Transverse colon (tissue), 4 donors: Measurements from ENCODE around the gene FOXN4. TPM values are rescaled to one million over a fixed set of nuclear protein-coding genes. Genes with fewer than 3 reads are reported as not detected.
A peak's percentile ranks its signal among the peaks of the same experiment; 100 is the strongest.

ENCODE experiments used
- DNase-seq: peaks from one replicate; pipeline ENCODE4 v3.0.0-alpha.2; 2019
- H3K27ac ChIP-seq, 4 donors: fragments of 200-600 bp; sonication (generic); 2 replicates each; pipeline ENCODE4 v1.5.1; 2016 to 2018; ENCODE audit warnings: inconsistent platforms in 4 of 4
- H3K27me3 ChIP-seq: fragments of 200-600 bp; sonication (generic); 2 replicates; pipeline ENCODE4 v1.5.1; 2017; ENCODE audit warnings: inconsistent platforms
- H3K36me3 ChIP-seq, 4 donors: fragments of 200-600 bp; sonication (generic); 2 replicates each; pipeline ENCODE4 v1.5.1; 2017 to 2019; ENCODE audit warnings: inconsistent platforms in 4 of 4
- H3K4me1 ChIP-seq, 4 donors: fragments of 200-600 bp; sonication (generic); 2 replicates each; pipeline ENCODE4 v1.5.1; 2017 to 2020; ENCODE audit warnings: inconsistent platforms in 4 of 4
- H3K4me3 ChIP-seq, 4 donors: fragments of 200-600 bp; sonication (generic); 1 replicate in 1 of 4; 2 replicates in 3 of 4; pipeline versions ENCODE4 v1.5.1 to v1.6.1; 2017 to 2019; ENCODE audit warnings: inconsistent platforms in 4 of 4
- H3K9me3 ChIP-seq, 2 donors: fragments of 200-600 bp; sonication (generic); 2 replicates each; pipeline ENCODE4 v1.5.1; 2017 to 2019; ENCODE audit warnings: inconsistent platforms in 2 of 2
- EP300 ChIP-seq: sonication (generic); formaldehyde crosslinking; IDR thresholded peaks from one replicate; pipeline ENCODE4 v1.6.1; 2017; ENCODE audit warnings: antibody characterized with exemption, low read depth
- POLR2A ChIP-seq: fragments of 450-650 bp; IDR thresholded peaks from one replicate; pipeline ENCODE4 v1.6.1; 2016; ENCODE audit warnings: antibody characterized with exemption, mild to moderate bottlenecking, moderate library complexity
- POLR2AphosphoS5 ChIP-seq, 3 donors: sonication (generic); formaldehyde crosslinking; IDR thresholded peaks; one replicate each; pipeline ENCODE4 v1.6.1; 2016; ENCODE audit warnings: antibody characterized with exemption in 3 of 3
- WGBS, 2 donors: methylation state at CpG; one replicate each; pipeline ENCODE4 v1.1.5; 2018; ENCODE audit warnings: low coverage in 1 of 2; 5-methylcytosine and 5-hydroxymethylcytosine counted together
- in situ Hi-C, 4 donors: fragments of 200-750 bp; cut with MboI; loops; one replicate each; pipeline versions ENCODE4 v1.15.0 to v1.15.1; 2017; ENCODE audit warnings: low sequenced_read_pairs in 3 of 4, low pct_ligation_motif_present in 1 of 4, low pct_unique_long_range_greater_than_20kb in 1 of 4
- intact Hi-C: fragments of 100-400 bp; cut with DNase I; formaldehyde crosslinking; loops from one replicate; pipeline ENCODE4 v1.15.1; 2023; ENCODE audit warnings: low total_unique reads
- total RNA-seq, 4 donors: library from RNA; depleted of rRNA; stranded (reverse); fragments of >200 nt; gene quantifications; one replicate each; pipeline ENCODE4 v1.1.0, GENCODE V29; 2016
- TF ChIP-seq, protein P1 (sequence below), 5 experiments: fragments of 200-600 bp in 3 of 5; fragments of 450-650 bp in 2 of 5; sonication (generic) in 3 of 5; IDR thresholded peaks; 1 replicate in 2 of 5; 2 replicates in 3 of 5; pipeline ENCODE4 v1.5.1; 2016 to 2017; ENCODE audit warnings: antibody characterized with exemption in 5 of 5, inconsistent platforms in 3 of 5, mild to moderate bottlenecking in 2 of 5, moderate library complexity in 1 of 5

The FOXN4 gene
- total RNA-seq, 4 donors from 2014 or later, result not detected

- no peak for DNase-seq
- H3K4me3 ChIP-seq, result no peak overlapping the region
- TF ChIP-seq POLR2AphosphoS5 (IDR thresholded peaks at IDR 0.05) (no peak), EP300 (no peak), POLR2A (no peak)
- TF ChIP-seq, protein P1, sequence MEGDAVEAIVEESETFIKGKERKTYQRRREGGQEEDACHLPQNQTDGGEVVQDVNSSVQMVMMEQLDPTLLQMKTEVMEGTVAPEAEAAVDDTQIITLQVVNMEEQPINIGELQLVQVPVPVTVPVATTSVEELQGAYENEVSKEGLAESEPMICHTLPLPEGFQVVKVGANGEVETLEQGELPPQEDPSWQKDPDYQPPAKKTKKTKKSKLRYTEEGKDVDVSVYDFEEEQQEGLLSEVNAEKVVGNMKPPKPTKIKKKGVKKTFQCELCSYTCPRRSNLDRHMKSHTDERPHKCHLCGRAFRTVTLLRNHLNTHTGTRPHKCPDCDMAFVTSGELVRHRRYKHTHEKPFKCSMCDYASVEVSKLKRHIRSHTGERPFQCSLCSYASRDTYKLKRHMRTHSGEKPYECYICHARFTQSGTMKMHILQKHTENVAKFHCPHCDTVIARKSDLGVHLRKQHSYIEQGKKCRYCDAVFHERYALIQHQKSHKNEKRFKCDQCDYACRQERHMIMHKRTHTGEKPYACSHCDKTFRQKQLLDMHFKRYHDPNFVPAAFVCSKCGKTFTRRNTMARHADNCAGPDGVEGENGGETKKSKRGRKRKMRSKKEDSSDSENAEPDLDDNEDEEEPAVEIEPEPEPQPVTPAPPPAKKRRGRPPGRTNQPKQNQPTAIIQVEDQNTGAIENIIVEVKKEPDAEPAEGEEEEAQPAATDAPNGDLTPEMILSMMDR (IDR thresholded peaks at IDR 0.05), result no peak
- in situ Hi-C loops, result no loop called here
- H3K9me3 ChIP-seq, result no peaks in the 10 kb centered on the region
- 82% methylated on average over 3 of the region's 3 CpGs; no CpG with 5 or more reads in 1 of the 2 donors for WGBS, 2 donors
- H3K27ac ChIP-seq, result no peak overlapping the region
- intact Hi-C loops, result no loop called here
- H3K27me3 ChIP-seq, result peaks cover 4% of the 10 kb centered on the region
- no peaks in the 10 kb centered on the region for H3K36me3 ChIP-seq
- H3K4me1 ChIP-seq, result peaks cover 8 to 14% (median 12%) of the 10 kb centered on the region in 4 donors
Measured at GRCh38 chr12:109293106-109293505, 16.0 kb downstream of the FOXN4 start.

GRCh38 chr12:109292342-109292711 lies 16.8 kb downstream of the FOXN4 start:
- H3K27me3 ChIP-seq, result peaks cover 4% of the 10 kb centered on the region
- in situ Hi-C loops, result no loop called here
- no peak overlapping the region for H3K4me3 ChIP-seq
- intact Hi-C loops, result no loop called here
- H3K27ac ChIP-seq, result peak overlapping the region in 2 of 4 donors; percentile 9 to 70
- DNase-seq, result no peak
- no peaks in the 10 kb centered on the region for H3K36me3 ChIP-seq
- TF ChIP-seq EP300 (no peak), POLR2A (no peak), POLR2AphosphoS5 (IDR thresholded peaks at IDR 0.05) (no peak)
- TF ChIP-seq, protein P1 (IDR thresholded peaks at IDR 0.05), result no peak
- no peaks in the 10 kb centered on the region for H3K9me3 ChIP-seq
- H3K4me1 ChIP-seq, result peaks cover 8 to 14% (median 12%) of the 10 kb centered on the region in 4 donors
- 70 to 82% methylated on average over 4 to 5 of the region's 5 CpGs for WGBS, 2 donors

GRCh38 chr12:109291521-109292341 lies 17.4 kb downstream of the FOXN4 start:
- DNase-seq, result peak; percentile 46
- peak overlapping the region in 3 of 4 donors; percentile 4 to 31 (median 13) for H3K4me3 ChIP-seq
- peaks cover 8 to 14% (median 12%) of the 10 kb centered on the region in 4 donors for H3K4me1 ChIP-seq
- H3K27ac ChIP-seq, result peak overlapping the region in 3 of 4 donors; percentile 9 to 70 (median 10)
- no peaks in the 10 kb centered on the region for H3K9me3 ChIP-seq
- TF ChIP-seq POLR2A (no peak), POLR2AphosphoS5 (IDR thresholded peaks at IDR 0.05) (no peak), EP300 (no peak)
- TF ChIP-seq, protein P1 (IDR thresholded peaks at IDR 0.05), result no peak
- H3K36me3 ChIP-seq, result no peaks in the 10 kb centered on the region
- intact Hi-C loops, result no loop called here
- H3K27me3 ChIP-seq, result peaks cover 4% of the 10 kb centered on the region
- WGBS, 2 donors, result 5 to 17% methylated on average over 4 to 29 of the region's 31 CpGs
- in situ Hi-C loops, result no loop called here

DNA sequence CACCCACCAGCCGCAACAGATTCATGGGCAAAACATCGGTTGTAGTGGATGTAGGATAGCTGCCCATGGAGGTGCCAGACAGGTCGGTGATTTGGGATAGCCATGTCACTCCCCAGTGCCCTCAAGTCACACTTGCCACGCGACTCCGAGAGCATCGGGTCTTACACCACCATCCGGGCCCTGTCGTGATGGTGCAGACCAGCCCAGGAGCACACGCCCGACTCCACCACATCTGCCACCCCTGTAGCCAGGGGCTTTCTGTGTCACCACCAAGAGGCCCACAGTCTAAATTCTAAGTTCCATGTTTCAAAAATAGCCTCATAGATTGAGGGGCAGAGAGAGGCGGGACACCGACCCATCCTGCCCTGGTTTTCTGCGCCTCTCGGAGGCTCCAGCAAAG lies 18.0 kb downstream of the FOXN4 start:
- peak overlapping the region in 2 of 4 donors; percentile 10 to 70 for H3K27ac ChIP-seq
- no peaks in the 10 kb centered on the region for H3K36me3 ChIP-seq
- intact Hi-C loops (no loop called here), in situ Hi-C loops (no loop called here)
- no peaks in the 10 kb centered on the region for H3K9me3 ChIP-seq
- peak overlapping the region in 2 of 4 donors; percentile 13 to 31 for H3K4me3 ChIP-seq
- no peak for DNase-seq
- TF ChIP-seq, protein P1 (IDR thresholded peaks at IDR 0.05), result no peak
- no peak for TF ChIP-seq EP300
- no peak for TF ChIP-seq POLR2AphosphoS5 (IDR thresholded peaks at IDR 0.05)
- TF ChIP-seq POLR2A, result no peak
- peaks cover 4% of the 10 kb centered on the region for H3K27me3 ChIP-seq
- peaks cover 8 to 14% (median 12%) of the 10 kb centered on the region in 4 donors for H3K4me1 ChIP-seq
- WGBS, 2 donors, result 54% methylated on average over 15 of the region's 15 CpGs; no CpG with 5 or more reads in 1 of the 2 donors
